Measurements from ENCODE around the gene PRKN.

The PRKN gene

GRCh38 chr6:161436106-161436876 is 1291.3 kb downstream of the PRKN start:
- no peak for TF ChIP-seq CTCF (IDR thresholded peaks at IDR 0.05; ENCODE audit: low read length, missing control alignments)
- no peak for DNase-seq (ENCODE audit: low read depth)
- no peak overlapping the region for H3K4me3 ChIP-seq (replicated peaks; ENCODE audit: low read depth, low read length)

GRCh38 chr6:161435748-161436070 is 1291.9 kb downstream of the PRKN start:
- DNase-seq (ENCODE audit: low read depth) = peak; percentile 52
- no peak for TF ChIP-seq CTCF (IDR thresholded peaks at IDR 0.05; ENCODE audit: low read length, missing control alignments)
- no peak overlapping the region for H3K4me3 ChIP-seq (replicated peaks; ENCODE audit: low read depth, low read length)

GRCh38 chr6:161434921-161435747 is 1292.4 kb downstream of the PRKN start:
- H3K4me3 ChIP-seq (replicated peaks; ENCODE audit: low read depth, low read length) = peak overlapping the region; percentile 30
- TF ChIP-seq CTCF (IDR thresholded peaks at IDR 0.05; ENCODE audit: low read length, missing control alignments) = no peak
- peak; percentile 98 for DNase-seq (ENCODE audit: low read depth)

- DNase-seq (ENCODE audit: low read depth) = peak; percentile 53
- TF ChIP-seq CTCF (IDR thresholded peaks at IDR 0.05; ENCODE audit: low read length, missing control alignments) = no peak
- peak overlapping the region; percentile 6 for H3K4me3 ChIP-seq (replicated peaks; ENCODE audit: low read depth, low read length)
These were observed 1293.2 kb downstream of the PRKN start for GRCh38 chr6:161434350-161434749.

- no peak for DNase-seq (ENCODE audit: low read depth)
- H3K4me3 ChIP-seq (replicated peaks; ENCODE audit: low read depth, low read length) = no peak overlapping the region
- no peak for TF ChIP-seq CTCF (IDR thresholded peaks at IDR 0.05; ENCODE audit: low read length, missing control alignments)
These were observed 1295.0 kb downstream of the PRKN start for GRCh38 chr6:161432546-161432945.

GRCh38 chr6:161429921-161430490 is 1297.6 kb downstream of the PRKN start:
- peak; percentile 43 for DNase-seq (ENCODE audit: low read depth)

More at GRCh38 chr6:161429921-161430490, 1297.6 kb downstream of the PRKN start:
- no peak overlapping the region for H3K4me3 ChIP-seq (replicated peaks; ENCODE audit: low read depth, low read length)
- peak; percentile 37 for TF ChIP-seq CTCF (IDR thresholded peaks at IDR 0.05; ENCODE audit: low read length, missing control alignments)
